ENCODE measurements around the gene NPHS2. TPM values are rescaled to one million over a fixed set of nuclear protein-coding genes. Genes with fewer than 3 reads are reported as not detected.

Gene NPHS2
- not detected in 2 replicates for polyA plus RNA-seq

GRCh38 chr1:179575497-179576314 lies at the start of gene NPHS2:
NPHS2 (minus strand) TSS chr1:179575948; CDS start chr1:179575864, 84 bp downstream.

GRCh38 chr1:179591592-179592580 lies 16.1 kb upstream of the NPHS2 start, which contains the start of gene TDRD5:
TDRD5 (plus strand) TSS chr1:179591832; CDS start chr1:179592616, 784 bp downstream.

Other genes starting within 250 kb of the NPHS2 start
- gene AXDND1, start 210.0 kb downstream of the NPHS2 start, polyA plus RNA-seq = 0.69 TPM in 1 of 2 replicates, not detected in the other
- not detected in 2 replicates for gene TDRD5, start 15.9 kb upstream of the NPHS2 start, polyA plus RNA-seq
- not detected in 2 replicates for gene FAM163A, start 167.3 kb upstream of the NPHS2 start, polyA plus RNA-seq

Data from Purkinje cell (primary cell).